Right renal pelvis (tissue), 4 donors: ENCODE data around the gene ANTXRL. TPM values are rescaled to one million over a fixed set of nuclear protein-coding genes. Genes with fewer than 3 reads are reported as not detected.
"Not testable (repeated sequence)": the region's sequence is repeated elsewhere in the genome, so short reads cannot be mapped to it uniquely, and the experiment has no call there.

Experiments
- DNase-seq, 4 donors: peaks; one replicate each; pipeline ENCODE4 v3.0.0-alpha.2; 2013; ENCODE audit warnings: low read depth in 4 of 4, low spot score in 3 of 4, missing footprints in 1 of 4
- polyA plus RNA-seq, 4 donors: library from polyadenylated mRNA; unstranded; fragments of 120-200 nt; gene quantifications; one replicate each; pipeline ENCODE4 v1.2.1, GENCODE V29; 2013; ENCODE audit not compliant: insufficient read length in 4 of 4

Gene ANTXRL
- polyA plus RNA-seq, 4 donors = not detected

DNA sequence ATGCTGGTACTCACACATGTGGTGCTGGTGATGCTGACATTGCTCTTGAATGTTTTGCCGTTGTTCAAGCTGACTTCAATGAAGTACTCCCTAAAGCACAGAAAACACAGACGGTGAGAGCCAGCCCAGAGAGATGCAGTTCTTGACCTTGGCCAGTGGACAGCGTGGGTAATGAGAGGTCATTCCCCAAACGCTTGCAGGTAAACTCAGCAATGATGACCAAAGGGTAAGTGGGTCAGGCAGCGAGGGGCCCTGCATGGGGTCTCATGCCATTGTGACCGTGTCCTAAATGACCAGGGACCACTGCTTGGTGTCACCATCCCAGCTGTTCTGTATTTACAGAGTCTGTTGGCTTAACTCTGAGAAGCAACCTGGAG, 32.8 kb upstream of the ANTXRL start:
- DNase-seq = no peak

- no peak for DNase-seq
Measured at GRCh38 chr10:46254467-46254866, 32.3 kb upstream of the ANTXRL start.

DNA sequence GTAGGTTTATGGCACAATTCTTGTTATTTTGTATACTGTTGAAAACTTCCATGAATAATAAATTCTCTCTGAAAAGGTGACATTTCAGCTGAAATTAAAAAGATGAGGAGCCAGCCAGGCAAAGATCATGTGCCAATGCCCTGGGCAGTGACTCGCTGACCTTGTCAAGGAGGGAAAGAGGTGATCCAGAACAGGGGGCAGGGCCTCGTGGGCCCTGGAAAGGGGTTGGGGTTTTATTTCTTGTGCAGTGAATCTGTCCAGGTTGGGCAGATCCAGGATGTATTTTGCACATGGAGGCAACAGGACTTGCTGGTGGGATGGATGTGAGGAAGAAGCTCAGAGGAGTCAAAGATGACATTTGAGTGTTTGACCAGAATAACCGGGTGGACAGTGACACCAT, 31.6 kb upstream of the ANTXRL start:
- not testable (repeated sequence) for DNase-seq

DNA sequence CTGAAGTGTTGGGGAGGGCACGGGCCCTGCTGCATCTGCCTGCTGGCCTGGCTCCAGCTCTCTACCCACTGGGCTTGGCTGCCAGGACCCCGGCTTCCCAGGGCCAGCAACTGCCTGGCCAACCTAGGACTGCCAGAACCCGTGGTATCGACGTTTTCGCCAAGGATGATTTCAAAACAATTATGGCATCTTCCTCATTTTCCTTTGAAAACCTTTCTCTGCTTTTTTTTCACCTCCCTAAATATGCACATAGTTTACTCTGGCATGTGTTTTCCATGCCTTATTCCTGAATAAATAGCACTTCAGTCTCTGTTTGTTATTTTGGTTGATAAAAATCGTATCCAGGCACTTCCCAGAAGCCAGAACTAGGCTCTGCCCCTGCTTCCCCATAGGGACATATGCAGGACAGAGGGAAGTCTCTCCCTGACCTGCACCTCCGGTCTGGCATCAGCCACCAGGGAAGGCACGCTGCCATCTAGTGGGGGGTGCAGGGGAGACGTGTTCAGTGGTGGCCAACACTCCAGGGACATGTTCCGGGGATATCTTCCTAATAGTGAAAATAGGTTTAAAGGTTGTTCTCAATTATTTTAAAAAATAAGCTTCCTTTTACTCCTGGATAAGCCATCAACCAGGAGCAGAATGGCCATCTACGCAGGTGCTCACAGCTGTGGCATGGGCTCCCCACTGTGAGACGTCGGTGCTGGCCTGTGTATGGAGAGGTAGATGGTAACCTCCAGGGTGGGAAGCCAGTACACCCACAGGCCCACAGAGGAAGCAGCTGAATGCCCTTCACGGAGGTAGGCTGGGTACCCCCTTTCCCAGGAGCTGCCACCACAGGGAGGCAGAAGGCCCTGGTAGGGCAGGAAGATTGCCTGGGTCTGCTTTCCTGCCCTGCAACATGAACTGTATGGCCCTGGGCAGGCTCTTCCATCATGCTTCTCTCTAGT, 30.7 kb upstream of the ANTXRL start:
- DNase-seq = peak in 1 of 4 donors; percentile 5

DNA sequence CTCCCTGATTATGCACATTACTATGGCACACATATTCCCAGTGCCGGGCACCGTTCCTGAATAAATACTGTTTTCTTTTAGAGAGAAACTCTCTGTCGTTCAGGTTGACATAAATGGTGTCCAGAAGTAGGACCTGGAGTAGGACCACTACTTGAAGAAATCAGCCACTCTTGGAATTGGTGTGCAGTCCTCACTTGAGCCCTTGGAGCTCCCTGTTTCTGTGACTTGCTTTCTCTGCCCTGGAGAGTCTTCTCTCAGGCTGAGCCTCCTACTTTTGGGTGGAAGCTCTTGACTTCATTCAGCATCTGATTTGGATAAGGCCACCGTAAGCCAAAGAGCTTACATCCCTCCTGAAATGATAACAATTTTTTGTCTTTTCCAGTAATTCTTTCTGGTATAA, 29.7 kb upstream of the ANTXRL start:
- DNase-seq = no peak

DNA sequence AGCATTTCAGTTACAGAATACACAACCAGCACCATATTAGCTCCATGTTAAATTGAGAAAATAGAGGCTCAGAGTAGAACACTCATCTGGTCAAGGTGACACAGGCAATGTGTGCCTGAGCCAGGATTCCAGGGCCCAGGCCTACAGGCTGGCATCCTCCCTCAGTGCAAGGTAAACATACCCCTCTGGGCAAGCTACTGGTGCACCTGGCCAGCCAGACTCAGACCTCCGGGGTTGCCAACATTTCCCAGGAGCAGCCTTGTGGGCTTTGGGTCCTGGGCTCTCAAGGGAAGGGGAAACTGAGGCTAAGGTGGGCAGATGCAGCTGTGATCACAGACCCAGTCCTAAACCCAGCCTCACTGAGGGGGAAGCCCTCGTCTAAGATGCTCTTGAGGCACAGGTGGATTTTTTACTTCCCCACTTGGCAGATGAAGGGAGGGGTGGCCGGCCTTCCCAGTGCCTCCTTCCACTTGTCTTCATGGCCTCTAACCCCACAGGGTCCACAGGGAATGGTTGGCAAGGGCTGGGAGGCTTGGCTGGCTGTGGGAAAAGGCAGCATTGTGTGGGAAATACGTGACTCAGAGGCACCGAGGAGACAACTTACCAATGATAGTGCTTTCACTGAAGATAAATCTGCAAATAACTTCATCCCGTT, 23.8 kb upstream of the ANTXRL start:
- not testable (repeated sequence) for DNase-seq

- DNase-seq = no peak
Measured at GRCh38 chr10:46263831-46264268, 22.9 kb upstream of the ANTXRL start.

DNA sequence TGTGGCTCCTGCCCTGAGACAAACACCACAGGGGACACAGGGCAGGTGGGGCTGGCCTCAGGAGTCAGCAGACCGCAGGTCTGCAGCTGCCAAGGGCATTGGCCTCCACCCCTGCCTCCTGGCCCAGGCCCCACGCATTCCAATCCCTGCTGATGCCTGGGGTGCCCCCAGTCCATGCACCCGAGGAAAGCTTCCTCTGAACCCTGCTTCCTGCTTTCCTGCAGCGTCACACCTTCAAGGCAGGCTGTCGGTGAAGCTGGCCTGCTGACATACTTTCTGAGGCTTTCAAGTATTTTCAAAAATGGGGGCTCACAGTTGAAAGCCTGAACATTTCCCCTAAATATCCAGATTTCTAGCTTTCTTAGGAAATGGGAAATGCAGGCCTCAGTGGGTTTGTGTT, 22.5 kb upstream of the ANTXRL start:
- no peak for DNase-seq

DNA sequence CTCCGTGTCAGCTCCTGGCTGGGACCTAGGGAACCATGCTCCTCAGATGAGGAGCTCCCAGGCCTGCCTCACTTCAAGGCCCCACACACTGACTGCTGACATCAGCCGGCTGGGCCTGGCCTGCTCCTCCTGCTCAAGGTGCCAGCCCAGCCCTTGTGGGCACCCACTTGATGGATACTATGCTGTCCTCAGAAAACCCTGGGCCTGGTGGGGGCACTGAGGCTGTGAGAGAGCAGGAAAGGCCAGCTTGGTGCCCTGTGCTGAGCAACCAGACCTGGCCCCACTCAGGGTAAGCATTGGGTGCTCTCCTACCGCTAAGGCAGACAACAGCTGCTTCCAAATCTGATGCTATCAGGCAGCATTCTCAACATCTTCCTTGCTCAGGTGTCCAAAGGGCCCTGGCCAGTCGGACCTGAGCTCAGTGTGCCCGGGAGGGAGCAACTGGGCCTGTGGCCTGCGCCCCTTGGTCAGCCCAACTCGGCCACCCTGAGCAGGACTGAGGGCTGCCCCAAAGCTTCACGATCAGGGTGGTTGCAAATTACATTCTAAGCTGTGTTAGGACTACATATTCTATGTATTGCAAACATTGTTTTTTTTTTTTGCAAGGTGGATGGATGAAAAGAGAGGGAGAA, 21.9 kb upstream of the ANTXRL start:
- DNase-seq = no peak

DNA sequence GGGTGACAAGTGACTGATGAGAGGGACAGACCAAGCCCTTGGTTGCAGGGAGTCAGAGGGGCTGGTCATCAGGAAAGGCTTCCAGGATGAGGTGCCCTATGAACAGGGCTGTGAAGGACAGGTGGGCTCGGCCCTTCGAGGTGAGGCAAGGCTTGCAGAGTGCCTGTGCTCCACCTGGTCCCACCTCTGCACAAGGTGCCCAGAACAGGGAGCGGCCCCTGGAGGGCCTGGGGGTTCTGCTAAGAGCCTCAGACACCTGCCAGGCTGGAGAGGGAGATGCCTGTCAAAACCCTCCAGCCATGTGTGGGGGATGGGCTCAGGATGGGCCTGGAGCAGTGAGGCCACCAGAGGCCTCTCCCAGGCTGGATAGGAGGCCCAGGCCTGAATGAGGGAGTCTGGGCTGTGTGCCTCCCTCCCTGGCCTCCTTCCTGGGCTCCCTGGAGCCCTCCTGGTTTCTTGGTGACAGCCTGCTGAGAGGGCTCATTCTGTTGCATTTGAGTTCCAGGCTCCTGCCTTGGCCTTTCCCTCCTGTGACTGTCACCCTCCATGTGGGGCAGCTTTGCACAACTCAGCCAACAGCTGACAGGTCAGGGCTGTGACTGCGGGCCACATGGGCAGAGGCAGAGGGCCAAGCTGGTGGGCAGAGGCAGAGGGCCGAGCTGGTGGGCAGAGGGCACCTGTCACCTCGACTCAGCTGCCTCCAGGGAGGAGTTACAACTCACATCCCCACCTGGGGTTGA, 21.1 kb upstream of the ANTXRL start:
- not testable (repeated sequence) for DNase-seq

DNA sequence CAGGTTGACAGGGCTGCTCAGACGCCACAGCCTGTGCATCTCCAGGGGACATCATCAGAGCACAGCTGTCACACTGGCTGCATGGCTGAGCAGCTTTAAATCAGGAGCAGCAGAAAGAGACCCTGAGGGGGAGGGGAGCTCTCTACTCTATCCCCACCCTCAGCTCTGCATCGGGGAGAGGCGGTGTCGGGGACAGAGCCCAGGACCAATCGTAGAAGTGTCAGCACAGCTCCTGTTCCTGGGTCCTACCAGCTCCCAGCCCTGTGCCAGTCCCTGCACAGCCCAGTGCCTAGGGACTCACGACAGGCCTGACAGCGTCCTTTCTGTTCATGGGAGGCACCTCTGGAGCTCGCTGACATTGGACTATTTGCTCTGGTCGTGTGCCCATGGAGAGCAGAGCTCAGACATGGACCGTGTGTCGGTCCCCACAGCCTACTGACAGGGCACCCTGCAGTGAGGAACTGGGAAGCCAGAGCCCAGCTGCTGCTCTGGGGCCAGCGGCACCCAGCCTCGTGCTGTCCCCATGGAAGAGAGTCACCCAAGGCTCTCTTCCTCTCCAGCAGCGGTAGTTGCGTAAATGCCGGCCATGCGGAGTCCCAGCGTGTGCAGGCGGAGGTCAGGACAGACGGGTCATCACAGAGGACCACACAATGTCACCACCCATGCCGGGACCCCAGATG, 20.4 kb upstream of the ANTXRL start:
- no peak for DNase-seq

- no peak for DNase-seq
Measured at GRCh38 chr10:46267132-46267985, 19.4 kb upstream of the ANTXRL start.

GRCh38 chr10:46268076-46268881, 18.5 kb upstream of the ANTXRL start:
- DNase-seq = no peak

DNA sequence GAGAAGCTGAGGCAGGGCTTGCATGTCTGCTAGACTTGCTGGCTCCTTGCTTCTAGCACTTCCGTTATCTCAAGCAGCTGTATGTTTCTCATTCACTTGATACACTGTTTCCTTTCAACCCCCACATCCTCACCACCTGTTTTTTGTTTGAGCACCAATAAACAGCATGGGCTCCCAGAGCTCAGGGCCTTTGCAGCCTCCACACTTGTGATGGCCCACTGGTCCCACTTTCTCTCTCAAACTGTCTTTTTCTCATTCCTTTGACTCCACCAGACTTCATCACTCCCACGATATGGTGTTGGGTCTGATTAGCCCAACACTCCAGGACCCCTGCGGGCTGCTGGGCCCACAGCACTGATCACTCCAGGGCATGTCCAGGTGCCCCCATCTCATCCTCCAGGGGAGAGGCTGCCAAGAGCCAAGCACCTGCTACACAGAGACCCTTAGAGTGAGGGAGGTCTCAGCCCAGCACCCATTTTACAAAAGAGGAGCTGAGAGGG, 17.2 kb upstream of the ANTXRL start:
- not testable (repeated sequence) for DNase-seq

- DNase-seq = no peak
Measured at GRCh38 chr10:46270086-46270811, 16.5 kb upstream of the ANTXRL start.

- not testable (repeated sequence) for DNase-seq
Measured at GRCh38 chr10:46270963-46271530, 15.8 kb upstream of the ANTXRL start.
